H9 (cell line): ENCODE data around the gene SLCO4A1. TPM values are rescaled to one million over a fixed set of nuclear protein-coding genes. Genes with fewer than 3 reads are reported as not detected.

Experiments
- DNase-seq: peaks from one replicate; pipeline ENCODE4 v3.0.0-alpha.2; 2017
- H2AFZ ChIP-seq: one replicate; pipeline ENCODE4 v1.6.1; 2013; ENCODE audit warnings: mild to moderate bottlenecking, low read length, control low read depth, moderate library complexity
- H2AK5ac ChIP-seq: 2 replicates; pipeline ENCODE4 v1.6.1; 2013; ENCODE audit warnings: low read length, control low read depth, mixed read lengths; ENCODE audit not compliant: insufficient read length
- H2BK120ac ChIP-seq: one replicate; pipeline ENCODE4 v1.6.1; 2013; ENCODE audit warnings: low read depth, mild to moderate bottlenecking, low read length, control low read depth, inconsistent platforms; ENCODE audit not compliant: poor library complexity, severe bottlenecking
- H2BK12ac ChIP-seq: 2 replicates; pipeline ENCODE4 v1.6.1; 2013; ENCODE audit warnings: low read length, control low read depth, mixed read lengths, low read depth; ENCODE audit not compliant: insufficient read length
- H2BK15ac ChIP-seq: 2 replicates; pipeline ENCODE4 v1.6.1; 2013; ENCODE audit warnings: low read depth, low read length, control low read depth
- H2BK20ac ChIP-seq: one replicate; pipeline ENCODE4 v1.6.1; 2013; ENCODE audit warnings: low read depth, mild to moderate bottlenecking, low read length, control low read depth, inconsistent platforms; ENCODE audit not compliant: poor library complexity, severe bottlenecking
- H2BK5ac ChIP-seq: 2 replicates; pipeline ENCODE4 v1.6.1; 2013; ENCODE audit warnings: low read length, control low read depth, mixed read lengths; ENCODE audit not compliant: insufficient read length
- H3K14ac ChIP-seq: 2 replicates; pipeline ENCODE4 v1.6.1; 2013; ENCODE audit warnings: low read length, control low read depth; ENCODE audit not compliant: insufficient read depth
- H3K18ac ChIP-seq: 2 replicates; pipeline ENCODE4 v1.6.1; 2013; ENCODE audit warnings: low read depth, mild to moderate bottlenecking, mixed read lengths, low read length, control low read depth; ENCODE audit not compliant: insufficient read length
- H3K23ac ChIP-seq: 2 replicates; pipeline ENCODE4 v1.6.1; 2013; ENCODE audit warnings: low read length, control low read depth, mixed read lengths, low read depth; ENCODE audit not compliant: insufficient read length
- H3K23me2 ChIP-seq: 2 replicates; pipeline ENCODE4 v1.6.1; 2013; ENCODE audit warnings: low read depth, mild to moderate bottlenecking, mixed read lengths, low read length, control low read depth; ENCODE audit not compliant: insufficient read length, poor library complexity, severe bottlenecking
- H3K27ac ChIP-seq: 2 replicates; pipeline ENCODE4 v1.5.1; 2013; ENCODE audit warnings: low read length, control low read depth, mixed read lengths, low read depth; ENCODE audit not compliant: insufficient read length
- H3K27me3 ChIP-seq: 2 replicates; pipeline ENCODE4 v1.6.1; 2013; ENCODE audit warnings: low read length, control low read depth, inconsistent platforms; ENCODE audit not compliant: insufficient read depth
- H3K4ac ChIP-seq: 2 replicates; pipeline ENCODE4 v1.6.1; 2013; ENCODE audit warnings: low read depth, mild to moderate bottlenecking, control low read depth, inconsistent platforms, low read length, moderate library complexity
- H3K4me1 ChIP-seq: 2 replicates; pipeline ENCODE4 v1.6.1; 2013; ENCODE audit warnings: low read length, control low read depth, inconsistent platforms; ENCODE audit not compliant: insufficient read depth
- H3K4me2 ChIP-seq: 2 replicates; pipeline ENCODE4 v1.6.1; 2013; ENCODE audit warnings: low read length, control low read depth, mixed read lengths; ENCODE audit not compliant: insufficient read length, insufficient read depth
- H3K56ac ChIP-seq: 2 replicates; pipeline ENCODE4 v1.6.1; 2013; ENCODE audit warnings: low read depth, mild to moderate bottlenecking, mixed read lengths, low read length, control low read depth; ENCODE audit not compliant: insufficient read length
- H3K79me1 ChIP-seq: 2 replicates; pipeline ENCODE4 v1.6.1; 2013; ENCODE audit warnings: low read depth, mild to moderate bottlenecking, moderate library complexity, low read length, control low read depth, inconsistent platforms; ENCODE audit not compliant: insufficient read depth, poor library complexity, severe bottlenecking
- H3K79me2 ChIP-seq: 2 replicates; pipeline ENCODE4 v1.6.1; 2013; ENCODE audit warnings: low read length, control low read depth, inconsistent platforms; ENCODE audit not compliant: insufficient read depth
- H3K9ac ChIP-seq: 2 replicates; pipeline ENCODE4 v1.6.1; 2013; ENCODE audit warnings: low read length, control low read depth, mixed read lengths; ENCODE audit not compliant: insufficient read length; ENCODE audit errors: extremely low read depth
- H3K9me3 ChIP-seq: one replicate; pipeline ENCODE4 v1.6.1; 2013; ENCODE audit warnings: low read depth, low read length, inconsistent platforms; ENCODE audit not compliant: control insufficient read depth
- H3T11ph ChIP-seq: one replicate; pipeline ENCODE4 v1.6.1; 2013; ENCODE audit warnings: mild to moderate bottlenecking, low read length, control low read depth, inconsistent platforms
- H4K20me1 ChIP-seq: one replicate; pipeline ENCODE4 v1.6.1; 2013; ENCODE audit not compliant: control insufficient read depth, insufficient read length, insufficient read depth
- H4K5ac ChIP-seq: 2 replicates; pipeline ENCODE4 v1.6.1; 2013; ENCODE audit warnings: low read depth, mild to moderate bottlenecking, mixed read lengths, low read length, control low read depth; ENCODE audit not compliant: insufficient read length
- H4K8ac ChIP-seq: replicated peaks from 2 replicates; pipeline ENCODE4 v1.6.1; 2013; ENCODE audit warnings: low read length, control low read depth, mixed read lengths, low read depth; ENCODE audit not compliant: insufficient read length
- H4K91ac ChIP-seq: 2 replicates; pipeline ENCODE4 v1.6.1; 2013; ENCODE audit warnings: low read depth, mild to moderate bottlenecking, moderate library complexity, mixed read lengths, low read length, control low read depth; ENCODE audit not compliant: insufficient read length
- H3K27ac Mint-ChIP-seq, 3 experiments: 2 replicates in 2 of 3; 3 replicates in 1 of 3; pipeline ENCODE4 v1.8.0; 2020 to 2021; ENCODE audit warnings: mixed read lengths in 3 of 3, mild to moderate bottlenecking in 1 of 3, moderate library complexity in 1 of 3
- H3K27me3 Mint-ChIP-seq: 2 replicates; pipeline ENCODE4 v1.8.0; 2021; ENCODE audit warnings: low read depth, mild to moderate bottlenecking, moderate library complexity, mixed read lengths
- H3K36me3 Mint-ChIP-seq, 3 experiments: 2 replicates in 2 of 3; 3 replicates in 1 of 3; pipeline ENCODE4 v1.8.0; 2020 to 2021; ENCODE audit warnings: low read depth in 3 of 3, mixed read lengths in 3 of 3; ENCODE audit not compliant: insufficient read depth in 1 of 3
- H3K4me1 Mint-ChIP-seq, 2 experiments: 2 replicates each; pipeline ENCODE4 v1.8.0; 2020; ENCODE audit warnings: mixed read lengths in 2 of 2
- H3K4me3 Mint-ChIP-seq, 2 experiments: 2 replicates in 1 of 2; 3 replicates in 1 of 2; pipeline ENCODE4 v1.8.0; 2020 to 2021; ENCODE audit warnings: mild to moderate bottlenecking in 2 of 2, mixed read lengths in 2 of 2, moderate library complexity in 1 of 2
- H3K9me3 Mint-ChIP-seq, 2 experiments: 2 replicates in 1 of 2; 3 replicates in 1 of 2; pipeline ENCODE4 v1.8.0; 2020; ENCODE audit warnings: mild to moderate bottlenecking in 2 of 2, mixed read lengths in 2 of 2, moderate library complexity in 1 of 2
- whole genome bisulfite sequencing: extraction: QIAGEN DNeasy Blood & Tissue Kit; methylation state at CpG from one replicate; pipeline ENCODE4 v1.1.7; 2013; ENCODE audit warnings: missing lambda C conversion rate, low lambda C conversion rate, mixed read lengths; ENCODE audit not compliant: insufficient read length; ENCODE audit errors: extremely low coverage; 5-methylcytosine and 5-hydroxymethylcytosine counted together
- total RNA-seq: library from RNA; stranded (reverse); gene quantifications from 2 replicates; pipeline ENCODE4 v1.2.1, GENCODE V29; 2021
- TF ChIP-seq, protein P1 (sequence below): fragments of 200-600 bp; sonication (generic); conservative IDR thresholded peaks from 3 replicates; pipeline ENCODE4 v1.8.0; 2021; ENCODE audit warnings: antibody characterized with exemption, mild to moderate bottlenecking

The SLCO4A1 gene
- total RNA-seq, 1 experiment from 2014 or later, result 9.4 TPM

DNA sequence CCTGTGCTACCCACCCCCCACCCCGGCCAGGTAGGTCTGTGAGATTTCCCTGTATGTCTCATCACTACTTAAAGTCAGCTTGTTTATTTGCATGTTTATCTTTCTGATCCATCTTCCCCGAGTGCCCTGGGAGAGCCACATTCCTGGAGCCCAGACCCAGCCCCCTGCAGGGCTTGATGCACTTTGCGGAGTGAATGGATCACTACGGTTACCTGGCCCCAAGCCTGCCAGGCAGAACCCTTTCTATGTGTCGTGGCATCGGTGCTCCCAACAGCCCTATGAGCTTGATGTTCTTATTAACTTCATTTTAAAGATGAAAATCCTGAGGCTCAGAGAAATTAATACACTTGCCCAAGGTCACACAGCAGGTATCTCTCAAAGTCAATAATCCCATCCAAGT lies 13.6 kb upstream of the SLCO4A1 start:
- H3K4ac ChIP-seq, result no peak overlapping the region

More for the DNA sequence above, 13.6 kb upstream of the SLCO4A1 start:
- Histone ChIP-seq H3K18ac (no peak overlapping the region), H3T11ph (no peak overlapping the region), H2BK20ac (no peak overlapping the region), H4K20me1 (no peaks in the 10 kb centered on the region), H3K4me1 (no peaks in the 10 kb centered on the region; the same call in 1 of the 2 replicates), H3K4me2 (no peak overlapping the region), H4K5ac (no peak overlapping the region), H3K23me2 (no peaks in the 10 kb centered on the region), H3K79me2 (no peaks in the 10 kb centered on the region), H2BK12ac (no peak overlapping the region), H2AFZ (no peak overlapping the region), H3K9ac (no peak overlapping the region), H2AK5ac (no peak overlapping the region), H3K27me3 (no peaks in the 10 kb centered on the region), H3K23ac (no peak overlapping the region), H3K56ac (no peak overlapping the region), H3K9me3 (no peaks in the 10 kb centered on the region), H4K91ac (no peak overlapping the region), H2BK120ac (no peak overlapping the region), H4K8ac (no peak overlapping the region), H3K27ac (no peak overlapping the region), H2BK5ac (no peak overlapping the region), H3K79me1 (no peaks in the 10 kb centered on the region), H3K14ac (no peak overlapping the region), H2BK15ac (no peak overlapping the region)
- TF ChIP-seq, protein P1, sequence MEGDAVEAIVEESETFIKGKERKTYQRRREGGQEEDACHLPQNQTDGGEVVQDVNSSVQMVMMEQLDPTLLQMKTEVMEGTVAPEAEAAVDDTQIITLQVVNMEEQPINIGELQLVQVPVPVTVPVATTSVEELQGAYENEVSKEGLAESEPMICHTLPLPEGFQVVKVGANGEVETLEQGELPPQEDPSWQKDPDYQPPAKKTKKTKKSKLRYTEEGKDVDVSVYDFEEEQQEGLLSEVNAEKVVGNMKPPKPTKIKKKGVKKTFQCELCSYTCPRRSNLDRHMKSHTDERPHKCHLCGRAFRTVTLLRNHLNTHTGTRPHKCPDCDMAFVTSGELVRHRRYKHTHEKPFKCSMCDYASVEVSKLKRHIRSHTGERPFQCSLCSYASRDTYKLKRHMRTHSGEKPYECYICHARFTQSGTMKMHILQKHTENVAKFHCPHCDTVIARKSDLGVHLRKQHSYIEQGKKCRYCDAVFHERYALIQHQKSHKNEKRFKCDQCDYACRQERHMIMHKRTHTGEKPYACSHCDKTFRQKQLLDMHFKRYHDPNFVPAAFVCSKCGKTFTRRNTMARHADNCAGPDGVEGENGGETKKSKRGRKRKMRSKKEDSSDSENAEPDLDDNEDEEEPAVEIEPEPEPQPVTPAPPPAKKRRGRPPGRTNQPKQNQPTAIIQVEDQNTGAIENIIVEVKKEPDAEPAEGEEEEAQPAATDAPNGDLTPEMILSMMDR, result no peak
- Mint-ChIP-seq H3K36me3 (no peaks in the 10 kb centered on the region), H3K4me1 (peaks cover 11 to 20% of the 10 kb centered on the region in 2 experiments), H3K9me3 (no peaks in the 10 kb centered on the region; a peak in 1 of 5 replicates), H3K27me3 (peaks cover 12% of the 10 kb centered on the region), H3K27ac (peak overlapping the region in 1 of 3 experiments; percentile 88; a peak in 3 of 7 replicates), H3K4me3 (no peak overlapping the region)
- no CpG with 5 or more reads among the region's 6 CpGs for WGBS
- no peak for DNase-seq
